NCI-H226 (cell line): ENCODE results near the gene ENHO.

ENCODE experiments used
- DNase-seq: peaks from one replicate; pipeline ENCODE4 v3.0.0-alpha.2; 2015

Gene ENHO

DNA sequence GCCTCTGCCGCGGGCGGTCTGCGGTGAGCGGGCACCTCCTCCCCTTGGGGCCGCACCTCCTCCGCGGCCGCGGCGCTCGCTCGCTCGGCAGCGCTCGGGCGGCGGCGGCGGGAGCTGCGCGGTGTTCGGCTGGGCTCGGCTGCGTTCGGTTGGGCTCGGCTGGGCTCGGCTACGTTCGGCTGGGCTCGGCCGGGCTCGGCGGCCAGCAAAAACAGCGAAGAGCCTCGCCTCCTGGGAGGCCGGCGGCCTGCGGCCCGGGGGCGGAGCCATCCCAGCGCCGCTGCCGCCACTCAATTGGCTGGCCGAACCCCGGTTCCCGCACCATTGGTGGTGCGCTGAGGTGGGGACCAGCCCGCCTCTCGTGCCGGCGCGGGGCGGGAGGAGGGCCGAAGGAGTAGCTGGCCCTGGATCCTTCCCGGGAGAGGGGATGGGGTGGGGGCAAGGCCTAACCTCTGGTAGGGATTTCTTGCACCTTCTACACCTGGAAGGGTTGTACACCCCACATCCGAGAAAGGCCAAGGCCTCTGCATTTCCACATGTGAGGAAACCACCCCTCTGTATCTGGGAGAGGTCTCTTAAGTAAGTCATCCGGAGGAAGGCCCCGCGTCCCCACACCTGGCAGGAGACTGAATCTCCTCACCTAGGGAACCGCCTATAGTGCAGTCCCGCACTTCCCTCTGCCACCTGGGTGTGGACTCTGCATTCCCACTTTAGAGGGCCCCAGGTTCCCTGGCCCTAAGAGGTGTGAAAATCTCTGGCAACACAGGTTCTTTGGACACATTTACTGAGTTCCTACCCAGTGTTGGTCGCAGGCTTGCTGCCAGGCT is at the start of gene ENHO:
ENHO (minus strand) TSS at position 20 of the 827 bp plus-strand sequence. CDS start 1,295 bp downstream, outside the sequence.
- DNase-seq: peak; percentile 76

DNA sequence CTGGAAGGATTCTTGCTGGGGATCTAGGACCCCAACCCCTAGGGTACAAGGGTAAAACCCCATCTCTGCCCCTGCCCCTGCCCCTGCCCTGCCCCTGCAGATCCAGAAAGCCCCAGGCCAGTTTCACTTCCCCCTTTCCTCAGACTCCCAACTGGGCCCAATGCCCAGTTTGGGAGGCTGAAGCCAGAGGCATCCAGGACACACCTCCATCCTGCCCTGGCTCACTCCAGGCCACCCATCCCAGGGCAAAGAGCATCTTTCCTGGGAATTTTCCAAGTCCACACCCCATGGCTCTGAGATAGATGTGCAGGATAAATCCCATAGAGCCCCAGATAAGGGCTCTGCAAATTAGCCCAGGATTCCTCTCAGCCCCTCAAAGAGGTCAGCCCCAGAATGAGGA is 49.3 kb upstream of the ENHO start:
- DNase-seq: peak; percentile 7

DNA sequence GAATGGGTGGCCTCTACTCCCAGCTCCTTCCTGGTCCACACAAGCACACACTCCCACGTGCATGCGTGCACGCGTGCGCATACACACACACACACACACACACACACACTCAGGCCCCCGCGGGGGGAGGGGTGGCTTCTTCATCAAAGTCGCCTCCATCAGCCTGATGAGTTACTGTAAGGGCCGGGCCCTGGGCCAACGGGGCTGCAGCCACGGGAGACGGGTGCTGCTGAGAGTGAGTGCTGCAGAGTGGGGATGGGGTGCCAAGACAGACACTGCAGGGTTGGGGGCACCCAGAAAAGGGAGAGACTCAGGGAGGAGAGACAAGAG is 48.7 kb upstream of the ENHO start:
- DNase-seq: no peak

DNA sequence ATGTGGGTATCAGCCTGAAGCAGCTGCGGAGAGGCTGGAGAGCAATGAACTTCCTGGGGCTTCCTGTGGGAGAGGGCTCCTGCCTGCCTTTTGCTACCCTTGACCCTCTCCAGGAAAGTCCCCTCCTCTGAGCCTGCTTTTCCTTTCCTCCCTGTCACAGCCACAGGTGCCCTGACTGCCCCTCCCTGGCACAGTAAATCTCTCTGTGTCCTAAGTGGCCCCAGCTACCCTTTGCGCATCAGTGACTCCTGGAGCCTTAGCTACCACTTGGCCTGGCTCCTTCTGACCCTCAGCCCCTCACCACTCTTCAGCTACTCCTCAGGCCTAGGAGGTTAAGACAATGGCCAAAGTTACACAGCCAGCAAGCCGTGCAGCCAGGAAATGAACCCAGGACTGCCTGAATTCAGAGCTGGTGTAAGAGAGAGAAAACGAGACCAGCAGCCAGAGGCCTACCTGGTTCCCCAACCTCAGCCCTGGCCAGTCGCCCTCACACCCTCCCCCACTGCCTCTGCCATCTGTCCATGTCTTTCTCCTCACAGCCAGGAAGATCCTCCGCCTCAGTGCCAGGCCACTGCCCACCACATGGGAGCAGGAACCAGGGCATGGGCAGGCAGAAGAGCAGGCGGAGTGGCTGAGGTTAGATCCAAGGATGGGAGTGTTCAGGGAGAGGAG is 48.2 kb upstream of the ENHO start:
- no peak for DNase-seq

DNA sequence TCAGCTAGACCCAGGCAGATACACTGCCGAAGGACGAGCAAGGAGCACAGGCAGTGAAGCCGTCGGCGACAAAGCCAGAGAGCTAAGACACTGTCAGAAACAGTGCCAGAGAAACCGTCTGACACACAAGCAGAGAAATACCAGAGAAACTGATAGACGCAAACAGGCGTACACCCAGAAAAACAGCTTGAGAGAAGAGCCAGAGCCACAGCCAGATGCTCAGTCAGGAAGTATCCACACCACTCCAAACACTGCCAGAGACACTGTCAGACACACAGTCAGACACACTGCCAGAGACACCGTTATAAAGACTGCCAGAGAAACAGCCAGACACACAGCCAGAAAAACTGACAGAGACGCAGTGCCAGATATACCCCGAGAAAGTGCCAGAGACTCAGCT is 47.6 kb upstream of the ENHO start:
- DNase-seq: no peak

DNA sequence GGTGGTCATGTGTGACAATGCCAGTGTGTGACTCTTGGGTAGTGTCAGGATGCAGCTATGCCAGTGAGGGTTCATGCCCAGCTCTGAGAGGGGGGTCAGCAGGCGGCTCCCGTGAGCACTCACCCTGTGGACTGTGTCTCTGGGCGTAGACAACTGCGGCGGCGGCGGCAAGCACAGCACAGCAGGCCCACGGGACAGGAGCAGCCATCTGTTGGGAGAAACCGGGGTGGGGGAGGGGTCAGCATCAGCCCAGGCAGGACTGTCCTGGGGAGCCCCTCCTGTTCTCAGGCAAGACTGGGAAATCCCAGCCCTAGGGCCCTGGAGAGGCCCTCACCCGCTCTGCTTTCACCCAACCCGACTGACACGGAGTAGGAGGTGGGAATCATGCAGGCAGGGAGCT is 46.0 kb upstream of the ENHO start:
- DNase-seq: no peak

DNA sequence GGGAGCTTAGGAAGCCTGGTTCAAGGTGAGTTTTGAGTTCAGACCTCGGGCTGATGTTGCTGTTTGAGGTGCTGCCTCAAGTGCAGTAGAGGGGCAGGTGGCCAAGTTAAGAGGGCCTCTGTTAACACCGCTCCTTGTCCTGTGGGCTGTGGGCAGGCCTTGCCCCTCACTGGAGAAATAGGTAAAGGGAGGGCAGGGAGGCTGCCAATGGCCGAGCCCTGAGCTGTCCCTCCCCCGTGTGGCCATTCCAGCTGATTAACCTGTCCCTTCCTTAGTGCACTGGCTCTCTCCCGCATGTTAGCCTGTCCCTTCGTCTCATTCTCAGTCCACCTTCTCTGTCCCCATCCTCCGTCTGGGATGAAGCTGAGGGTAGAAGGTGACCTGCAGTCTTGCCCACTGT is 45.3 kb upstream of the ENHO start:
- no peak for DNase-seq

DNA sequence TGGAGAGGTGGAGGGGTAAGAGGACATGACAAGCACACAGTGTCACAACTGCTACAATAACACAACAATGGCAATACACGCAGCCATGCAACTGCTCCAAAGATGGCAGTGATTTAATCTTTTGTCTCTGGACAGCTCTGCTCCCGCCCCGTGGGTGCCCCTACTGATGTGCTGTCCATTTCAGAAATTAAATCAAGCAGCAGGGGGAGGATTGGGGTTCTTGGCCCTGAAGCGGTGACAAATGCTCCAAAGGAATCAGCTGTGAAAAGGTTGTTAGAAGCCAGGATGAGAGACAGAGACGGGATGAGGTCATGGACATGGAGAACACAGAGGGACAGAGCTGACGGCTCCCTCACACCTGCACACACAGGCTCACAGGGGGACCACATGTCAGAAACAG is 44.2 kb upstream of the ENHO start:
- no peak for DNase-seq

DNA sequence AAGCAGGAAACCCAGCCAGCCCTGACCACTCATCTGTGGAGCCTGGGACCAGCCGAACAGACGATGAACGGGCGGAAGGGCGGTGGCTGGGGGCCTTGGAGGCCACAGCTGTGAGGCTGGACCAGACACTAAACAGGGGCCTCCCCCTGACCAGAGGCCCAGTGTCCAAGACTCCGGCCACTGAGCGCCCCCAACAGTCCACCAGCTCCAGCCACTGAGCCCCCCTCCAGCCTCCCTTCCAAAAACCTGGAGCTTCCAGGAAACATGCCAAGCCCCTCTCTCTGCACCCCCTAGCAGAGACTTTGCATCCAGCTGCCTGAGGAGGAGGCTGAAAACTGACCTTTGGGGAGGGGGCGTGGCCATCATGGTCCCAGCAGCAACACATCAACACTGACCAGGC is 43.5 kb upstream of the ENHO start:
- no peak for DNase-seq

DNA sequence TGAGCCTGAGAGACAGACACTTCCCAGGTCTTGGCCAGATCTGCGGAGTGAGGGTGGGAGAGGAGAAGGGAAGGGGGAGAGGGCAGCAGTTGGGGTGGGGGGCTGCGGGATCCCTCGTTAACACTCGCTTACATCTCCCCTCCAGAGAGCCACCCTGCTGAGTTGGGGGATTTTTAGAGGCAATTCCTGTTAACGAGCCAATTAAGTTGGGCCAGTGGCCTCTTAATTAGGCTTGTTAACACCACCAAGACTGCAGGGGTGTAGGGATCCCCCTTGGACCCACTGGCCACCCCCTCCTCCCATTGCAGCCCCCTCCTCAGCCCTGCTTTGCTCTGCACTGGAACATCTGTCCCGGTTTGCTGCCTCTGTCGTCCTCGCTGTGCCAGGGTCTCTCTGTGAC is 43.1 kb upstream of the ENHO start:
- no peak for DNase-seq

DNA sequence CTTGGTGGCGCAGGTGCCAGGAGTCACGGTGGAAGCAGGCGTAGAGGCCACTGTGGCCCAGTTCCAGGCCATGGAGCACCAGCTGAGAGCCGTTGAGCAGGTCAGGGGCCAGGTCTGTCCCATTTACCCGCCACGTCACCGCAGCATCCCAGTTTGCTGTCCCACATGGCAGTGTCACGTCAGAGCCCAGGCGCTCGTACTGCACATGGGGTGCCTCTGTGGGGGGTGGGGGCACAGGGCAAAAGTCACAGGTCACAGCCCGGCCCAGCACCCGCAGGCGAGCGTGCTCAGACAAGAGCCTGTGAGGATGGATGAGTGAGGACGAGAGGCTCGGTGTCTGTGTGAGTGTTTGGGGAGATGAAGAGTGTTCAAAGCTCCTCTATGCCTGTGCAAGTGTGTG is 41.8 kb upstream of the ENHO start:
- DNase-seq: no peak

DNA sequence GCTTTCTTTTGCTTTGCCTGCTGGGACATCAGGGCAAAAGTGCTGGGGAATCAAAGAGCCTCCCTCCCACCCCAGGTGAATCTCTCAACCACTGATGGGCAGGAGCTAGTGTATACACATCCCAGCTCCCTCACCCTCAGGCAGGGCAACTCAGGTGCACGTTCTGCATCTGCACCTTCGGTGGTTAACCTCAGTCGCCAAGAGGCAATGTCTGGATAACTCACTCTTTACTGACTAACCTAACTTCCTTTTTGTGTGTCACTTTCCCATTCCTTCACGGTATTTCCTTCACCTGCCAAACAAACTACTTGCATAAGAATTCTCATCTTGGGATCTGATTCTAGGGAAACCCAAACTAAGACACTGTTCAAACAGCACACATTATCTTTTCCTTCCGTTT is 40.5 kb upstream of the ENHO start:
- no peak for DNase-seq

DNA sequence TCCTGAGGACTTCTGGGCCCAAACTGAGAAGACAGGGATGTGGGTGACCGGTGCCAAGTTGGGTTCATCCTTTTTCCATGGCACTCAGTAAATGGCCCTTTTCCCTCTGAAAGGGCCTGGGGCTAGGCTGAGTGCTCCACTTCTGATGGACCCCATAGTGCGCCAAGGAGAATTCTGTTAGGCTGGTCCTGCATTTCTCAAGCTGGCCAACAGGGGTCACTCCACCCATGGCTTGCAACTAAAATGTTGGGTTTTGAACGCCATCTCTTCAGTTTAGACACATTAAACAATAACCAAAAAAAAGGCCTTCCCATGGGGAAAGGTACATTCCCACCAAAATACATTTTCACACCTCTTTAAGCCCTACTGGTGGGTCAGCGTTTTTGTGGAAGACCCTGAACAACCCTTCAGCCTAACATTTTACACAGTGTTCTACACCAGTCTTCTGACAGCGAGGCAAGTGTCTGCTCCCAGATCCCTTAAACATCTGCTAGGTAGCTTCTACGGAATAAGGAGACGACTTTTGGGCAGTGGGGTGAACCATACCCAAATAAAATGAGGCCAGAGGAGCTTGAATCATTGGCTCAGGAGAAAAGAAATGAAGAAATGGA is 39.5 kb upstream of the ENHO start:
- DNase-seq: no peak

DNA sequence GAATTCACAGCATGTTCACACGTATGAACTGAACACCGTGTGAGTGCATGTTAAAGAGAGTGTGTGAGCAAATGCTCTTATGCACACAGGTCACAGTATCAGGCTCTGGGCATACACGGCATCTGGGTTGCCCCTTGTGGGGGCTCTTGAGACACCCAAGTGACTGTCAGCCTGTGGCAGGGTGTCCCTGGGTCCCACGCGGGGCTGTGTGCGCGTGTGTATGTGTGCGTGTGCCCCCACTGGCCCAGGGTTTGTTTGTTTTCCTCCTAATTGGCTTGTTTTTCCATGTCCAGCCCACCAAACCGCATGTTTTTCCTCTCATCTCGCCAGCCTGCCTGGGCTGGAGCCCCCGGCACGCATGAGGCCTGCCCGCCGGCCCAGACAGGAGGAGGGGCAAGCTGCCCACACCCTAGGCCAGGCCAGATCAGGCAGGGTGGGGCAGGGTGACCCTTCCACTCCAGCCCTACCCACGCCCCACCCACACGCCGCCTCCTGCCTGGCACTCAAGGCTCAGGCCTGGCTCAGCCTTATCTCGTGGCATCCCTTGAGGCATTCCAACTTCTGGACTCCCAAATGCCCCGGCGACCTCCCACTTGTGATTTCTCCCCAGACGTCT is 37.9 kb upstream of the ENHO start:
- DNase-seq: no peak

DNA sequence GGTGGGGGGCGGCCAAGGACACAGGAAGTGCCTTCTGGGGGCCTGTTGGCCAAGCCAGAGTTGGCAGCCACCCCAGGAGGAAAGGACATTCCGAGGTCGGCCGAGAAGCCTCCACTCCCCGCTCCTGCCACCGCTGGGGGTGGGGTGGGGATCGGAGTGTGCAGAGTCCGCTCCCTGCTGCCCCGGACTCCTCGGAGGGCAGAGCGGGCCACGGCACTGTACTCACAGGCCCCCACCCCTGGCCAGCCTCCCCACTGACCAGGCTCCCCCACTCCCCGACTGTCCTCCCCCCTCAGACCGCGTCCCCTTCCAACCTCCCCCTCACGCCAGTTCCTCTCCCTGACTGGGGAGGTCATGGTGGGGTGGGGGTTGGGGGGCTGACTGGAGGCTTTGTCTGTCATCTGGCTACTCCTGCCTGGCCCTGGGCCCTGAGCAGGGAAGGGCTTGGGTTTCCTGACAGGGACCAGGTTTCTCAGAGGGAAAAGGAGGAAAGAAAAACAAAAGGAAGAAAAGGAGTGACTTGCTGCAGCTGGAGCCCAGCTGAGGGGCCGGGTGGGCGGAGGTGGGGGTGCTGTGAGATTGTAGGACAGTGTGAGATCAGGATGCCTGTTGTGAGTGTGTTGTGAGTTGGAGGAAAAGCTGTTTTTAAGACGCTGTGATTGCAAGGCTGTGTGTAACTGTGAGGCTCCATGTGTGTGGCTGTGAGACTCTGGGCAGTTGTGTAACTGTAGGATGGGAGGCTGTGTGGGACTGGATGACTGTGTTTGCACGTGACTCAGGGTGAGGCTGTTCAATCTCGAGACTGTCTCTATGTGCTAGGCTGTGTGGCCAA is 37.0 kb upstream of the ENHO start:
- peak; percentile 3 for DNase-seq

DNA sequence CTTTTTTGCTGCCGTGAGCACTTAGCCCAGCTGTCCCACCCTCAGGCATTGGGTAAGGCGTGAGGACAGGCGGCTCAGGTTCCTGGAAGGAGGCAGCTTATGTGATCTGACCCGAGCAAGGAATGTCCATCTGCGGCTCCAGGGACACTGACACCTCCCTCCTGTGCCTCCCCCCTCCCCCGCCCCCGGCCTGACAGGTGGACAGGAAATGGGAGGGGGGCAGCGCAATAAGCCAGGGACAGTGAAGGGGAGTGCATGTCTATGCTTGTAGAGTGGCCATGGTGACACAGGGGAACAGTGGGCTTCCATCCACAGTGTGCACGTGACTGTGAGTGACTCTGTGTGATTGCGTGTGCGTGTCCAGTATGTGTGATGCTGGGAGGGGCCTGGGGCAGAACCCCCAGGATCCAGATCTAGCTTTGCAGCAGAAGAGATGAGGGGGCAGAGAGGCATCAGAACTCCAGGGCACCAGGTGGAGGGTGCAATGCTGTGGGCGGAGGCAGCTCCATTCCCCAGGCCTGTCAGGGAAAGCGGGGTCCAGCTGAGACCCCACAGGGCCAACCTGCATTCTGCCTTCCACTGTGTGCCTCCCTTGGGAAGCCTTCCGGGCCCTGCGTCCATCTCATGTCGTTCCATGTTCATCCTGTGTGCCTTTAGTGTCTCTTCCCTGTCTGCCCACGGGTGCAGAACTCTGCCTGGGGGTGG is 36.3 kb upstream of the ENHO start:
- DNase-seq: no peak

DNA sequence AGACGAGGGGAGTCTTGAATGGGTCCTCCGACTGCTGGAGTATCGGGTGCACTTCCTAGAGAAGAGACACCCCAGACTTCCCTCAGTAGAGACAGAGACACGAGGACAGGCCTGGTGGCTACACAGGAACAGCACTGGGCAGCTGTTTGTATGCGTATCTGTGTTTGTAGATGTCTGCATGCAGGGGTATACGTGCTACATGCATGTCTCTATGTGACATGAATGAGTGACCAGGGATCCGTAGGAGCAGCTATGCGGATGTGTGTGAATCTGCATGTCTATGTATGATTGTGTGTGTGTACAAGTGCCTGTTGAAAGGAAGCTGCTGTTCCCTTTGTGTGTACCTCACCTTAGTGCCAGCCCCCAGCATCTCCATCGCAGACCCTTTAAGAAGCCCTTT is 35.6 kb upstream of the ENHO start:
- DNase-seq: no peak

DNA sequence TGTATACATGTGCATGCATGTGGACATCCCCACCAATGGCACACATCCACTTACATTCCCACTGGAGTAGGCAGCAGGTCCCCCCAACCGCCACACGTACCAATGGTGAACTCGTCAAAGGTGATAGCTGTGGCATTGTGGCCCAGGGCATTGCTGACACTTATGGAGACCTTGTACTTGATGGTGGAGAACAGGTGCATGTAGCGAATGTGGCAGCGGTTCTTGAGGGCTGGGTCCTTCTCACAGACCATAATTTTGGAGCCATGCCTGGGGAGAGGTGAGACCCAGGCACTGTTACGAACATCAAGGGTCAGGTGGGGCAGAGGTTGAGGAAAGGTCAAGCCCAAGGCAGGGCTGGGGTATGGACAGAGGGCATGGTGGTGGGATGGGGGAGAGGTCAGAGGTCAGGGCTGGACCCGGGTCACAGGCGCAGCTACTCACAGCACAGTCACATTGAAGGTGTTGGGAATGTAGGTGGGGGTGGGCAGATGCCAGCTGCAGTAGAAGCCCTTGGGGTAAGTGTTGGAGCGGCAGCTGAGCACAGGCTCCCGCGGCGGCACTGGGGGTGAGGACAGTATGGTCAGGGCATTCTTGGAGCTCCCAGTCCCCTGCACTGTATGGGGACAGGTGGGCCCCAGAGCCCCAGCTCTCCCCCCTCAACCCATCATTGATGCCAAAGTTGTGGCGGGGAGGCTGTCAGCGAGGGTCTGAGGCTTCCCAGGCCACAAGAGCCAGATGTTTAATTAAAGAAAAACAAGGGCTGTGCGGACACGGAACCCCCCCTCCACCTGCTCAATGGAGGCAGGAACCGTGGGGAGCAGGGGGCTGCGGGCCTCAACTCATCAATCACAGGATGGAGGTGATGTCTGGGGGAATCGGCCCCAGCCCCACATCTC is 34.9 kb upstream of the ENHO start:
- no peak for DNase-seq

DNA sequence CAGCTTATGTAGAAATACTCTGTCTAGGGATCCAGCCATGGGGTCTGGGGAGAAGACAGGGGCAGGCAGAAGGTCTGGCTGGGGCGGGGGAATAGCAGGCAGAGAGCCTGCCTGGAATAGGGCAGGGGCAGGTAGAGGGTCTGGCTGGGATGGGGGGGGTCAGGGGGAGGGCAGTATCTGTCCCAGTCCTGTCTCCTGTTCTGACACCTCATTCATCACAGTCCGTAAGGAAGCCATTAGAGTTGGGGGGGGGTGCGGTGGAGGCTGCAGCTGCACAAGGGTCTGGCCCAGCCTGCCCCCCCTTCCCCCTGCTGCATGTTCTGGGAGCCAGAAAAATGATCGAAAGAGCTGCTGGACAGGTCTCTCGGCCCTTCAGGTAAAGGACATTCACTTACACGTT is 34.2 kb upstream of the ENHO start:
- no peak for DNase-seq

DNA sequence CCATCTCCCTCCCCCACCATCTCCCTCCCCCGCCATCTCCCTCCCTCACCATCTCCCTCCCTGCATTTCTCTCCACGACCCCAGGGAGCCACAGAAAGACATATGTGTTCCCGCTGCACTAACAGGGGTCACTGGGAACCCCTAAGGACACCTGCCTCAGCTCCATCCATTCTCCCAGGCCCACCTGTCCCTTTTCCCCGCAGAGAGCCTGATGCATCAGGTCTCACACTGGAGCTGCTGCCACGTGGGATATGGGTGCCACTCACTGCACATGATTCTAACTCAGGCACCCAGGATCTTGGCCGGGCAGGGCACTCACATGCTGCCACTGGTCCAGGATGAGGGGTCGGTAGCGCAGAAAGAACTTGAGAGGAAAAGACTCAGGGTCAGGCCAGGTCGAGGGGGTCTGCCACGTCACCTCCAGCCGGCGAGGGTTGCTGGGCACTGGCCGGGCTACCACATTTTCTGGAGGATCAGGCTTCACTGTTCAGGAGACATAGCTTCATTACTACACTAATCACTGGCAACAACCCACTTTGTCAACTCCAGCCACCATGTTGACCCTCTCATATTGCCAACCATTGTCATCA is 33.2 kb upstream of the ENHO start:
- no peak for DNase-seq

DNA sequence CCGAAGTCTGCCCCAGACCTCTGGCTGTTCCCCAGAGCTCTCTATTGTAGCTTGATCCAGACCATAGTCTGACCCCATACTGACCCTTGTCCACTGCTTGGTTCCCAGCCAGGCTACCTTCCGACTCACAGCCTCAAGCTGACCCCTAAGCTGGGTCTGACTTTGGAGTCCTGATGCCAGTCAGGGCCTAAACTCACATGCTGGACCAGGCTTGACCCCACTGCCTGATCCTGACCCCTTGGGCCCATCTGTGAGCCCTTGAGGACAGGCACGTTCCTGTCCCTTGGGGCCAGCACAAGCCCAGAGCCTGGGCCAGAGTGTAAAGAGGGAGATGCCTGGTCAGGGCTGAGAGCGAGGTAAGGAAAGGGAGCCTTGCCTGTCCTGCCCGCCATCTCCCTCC is 32.7 kb upstream of the ENHO start:
- no peak for DNase-seq
